Parathyroid adenoma (tissue), 2 donors: ENCODE data around the gene MUC5AC.

Source experiments
- H2AFZ ChIP-seq: fragments of 300-600 bp; sonication (generic); one replicate; pipeline ENCODE4 v1.7.0; 2017; ENCODE audit warnings: antibody characterized with exemption, mild to moderate bottlenecking
- H3K27ac ChIP-seq: fragments of 300-600 bp; sonication (generic); one replicate; pipeline ENCODE4 v1.7.0; 2017
- H3K27me3 ChIP-seq: fragments of 300-600 bp; sonication (generic); one replicate; pipeline ENCODE4 v1.7.0; 2017; ENCODE audit warnings: low read length; ENCODE audit not compliant: control insufficient read depth, insufficient read depth
- H3K36me3 ChIP-seq: fragments of 300-600 bp; sonication (generic); one replicate; pipeline ENCODE4 v1.7.0; 2017; ENCODE audit warnings: low read length; ENCODE audit not compliant: control insufficient read depth, insufficient read depth
- H3K4me1 ChIP-seq: fragments of 300-600 bp; sonication (generic); one replicate; pipeline ENCODE4 v1.7.0; 2017; ENCODE audit warnings: control low read depth
- H3K4me2 ChIP-seq: fragments of 300-600 bp; sonication (generic); one replicate; pipeline ENCODE4 v1.7.0; 2017; ENCODE audit warnings: low read length
- H3K4me3 ChIP-seq: fragments of 300-600 bp; sonication (generic); one replicate; pipeline ENCODE4 v1.7.0; 2017; ENCODE audit warnings: low read depth, low read length
- H3K79me2 ChIP-seq: fragments of 300-600 bp; sonication (generic); one replicate; pipeline ENCODE4 v1.7.0; 2017; ENCODE audit warnings: control low read depth
- H3K9ac ChIP-seq: fragments of 300-600 bp; sonication (generic); one replicate; pipeline ENCODE4 v1.7.0; 2017; ENCODE audit warnings: mild to moderate bottlenecking
- H3K9me3 ChIP-seq: fragments of 300-600 bp; sonication (generic); one replicate; pipeline ENCODE4 v1.7.0; 2017; ENCODE audit warnings: low read length; ENCODE audit not compliant: control insufficient read depth
- TF ChIP-seq, protein P1 (sequence below): fragments of 300-600 bp; sonication (generic); IDR thresholded peaks from one replicate; pipeline ENCODE4 v1.7.0; 2017; ENCODE audit warnings: antibody characterized with exemption, mild to moderate bottlenecking
- donor health status: primary hyperparathyroidism.

MUC5AC gene

GRCh38 chr11:1140642-1141490 is 16.9 kb upstream of the MUC5AC start:
- H3K4me1 ChIP-seq, result no peaks in the 10 kb centered on the region
- no peak overlapping the region for H2AFZ ChIP-seq
- no peaks in the 10 kb centered on the region for H3K27me3 ChIP-seq
- H3K4me2 ChIP-seq, result no peak overlapping the region
- H3K36me3 ChIP-seq, result no peaks in the 10 kb centered on the region
- H3K79me2 ChIP-seq, result no peaks in the 10 kb centered on the region
- no peak overlapping the region for H3K9ac ChIP-seq
- no peak overlapping the region for H3K27ac ChIP-seq
- TF ChIP-seq, protein P1, sequence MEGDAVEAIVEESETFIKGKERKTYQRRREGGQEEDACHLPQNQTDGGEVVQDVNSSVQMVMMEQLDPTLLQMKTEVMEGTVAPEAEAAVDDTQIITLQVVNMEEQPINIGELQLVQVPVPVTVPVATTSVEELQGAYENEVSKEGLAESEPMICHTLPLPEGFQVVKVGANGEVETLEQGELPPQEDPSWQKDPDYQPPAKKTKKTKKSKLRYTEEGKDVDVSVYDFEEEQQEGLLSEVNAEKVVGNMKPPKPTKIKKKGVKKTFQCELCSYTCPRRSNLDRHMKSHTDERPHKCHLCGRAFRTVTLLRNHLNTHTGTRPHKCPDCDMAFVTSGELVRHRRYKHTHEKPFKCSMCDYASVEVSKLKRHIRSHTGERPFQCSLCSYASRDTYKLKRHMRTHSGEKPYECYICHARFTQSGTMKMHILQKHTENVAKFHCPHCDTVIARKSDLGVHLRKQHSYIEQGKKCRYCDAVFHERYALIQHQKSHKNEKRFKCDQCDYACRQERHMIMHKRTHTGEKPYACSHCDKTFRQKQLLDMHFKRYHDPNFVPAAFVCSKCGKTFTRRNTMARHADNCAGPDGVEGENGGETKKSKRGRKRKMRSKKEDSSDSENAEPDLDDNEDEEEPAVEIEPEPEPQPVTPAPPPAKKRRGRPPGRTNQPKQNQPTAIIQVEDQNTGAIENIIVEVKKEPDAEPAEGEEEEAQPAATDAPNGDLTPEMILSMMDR, result no peak
- no peak overlapping the region for H3K4me3 ChIP-seq
- H3K9me3 ChIP-seq, result no peaks in the 10 kb centered on the region

GRCh38 chr11:1146365-1146764 is 11.4 kb upstream of the MUC5AC start:
- TF ChIP-seq, protein P1, result no peak
- Histone ChIP-seq H3K9me3 (no peaks in the 10 kb centered on the region), H3K27ac (no peak overlapping the region), H3K9ac (no peak overlapping the region), H3K4me3 (no peak overlapping the region), H3K36me3 (no peaks in the 10 kb centered on the region), H2AFZ (no peak overlapping the region), H3K4me2 (no peak overlapping the region), H3K79me2 (no peaks in the 10 kb centered on the region), H3K27me3 (no peaks in the 10 kb centered on the region), H3K4me1 (no peaks in the 10 kb centered on the region)

DNA sequence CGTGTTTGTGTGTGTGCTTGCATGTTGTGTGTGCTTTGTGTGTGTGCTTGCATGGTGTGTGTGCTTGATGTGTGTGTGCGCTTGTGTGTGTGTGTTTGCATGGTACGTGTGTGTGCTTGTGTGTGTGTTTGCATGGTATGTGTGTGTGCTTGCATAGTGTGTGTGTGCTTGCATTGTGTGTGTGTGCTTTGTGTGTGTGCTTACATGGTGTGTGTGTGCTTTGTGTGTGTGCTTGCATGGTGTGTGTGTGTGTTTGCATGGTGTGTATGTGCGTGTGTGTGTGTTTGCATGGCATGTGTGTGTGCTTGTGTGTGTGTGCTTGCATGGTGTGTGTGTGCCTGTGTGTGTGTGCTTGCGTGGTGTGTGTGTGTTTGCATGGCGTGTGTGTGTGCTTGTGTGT is 10.0 kb upstream of the MUC5AC start:
- H3K27ac ChIP-seq, result no peak overlapping the region
- TF ChIP-seq, protein P1, result no peak
- H3K9me3 ChIP-seq, result no peaks in the 10 kb centered on the region
- H3K27me3 ChIP-seq, result no peaks in the 10 kb centered on the region
- H2AFZ ChIP-seq, result no peak overlapping the region
- no peaks in the 10 kb centered on the region for H3K36me3 ChIP-seq
- H3K4me3 ChIP-seq, result no peak overlapping the region
- no peaks in the 10 kb centered on the region for H3K4me1 ChIP-seq
- H3K9ac ChIP-seq, result no peak overlapping the region
- H3K4me2 ChIP-seq, result no peak overlapping the region
- H3K79me2 ChIP-seq, result no peaks in the 10 kb centered on the region

- Histone ChIP-seq H3K4me3 (no peak overlapping the region), H3K36me3 (no peaks in the 10 kb centered on the region), H2AFZ (no peak overlapping the region), H3K4me2 (no peak overlapping the region), H3K27me3 (no peaks in the 10 kb centered on the region), H3K4me1 (no peaks in the 10 kb centered on the region), H3K79me2 (no peaks in the 10 kb centered on the region), H3K9ac (no peak overlapping the region), H3K9me3 (no peaks in the 10 kb centered on the region), H3K27ac (no peak overlapping the region)
- TF ChIP-seq, protein P1, result no peak
Observed at GRCh38 chr11:1148752-1149180, 9.0 kb upstream of the MUC5AC start.

DNA sequence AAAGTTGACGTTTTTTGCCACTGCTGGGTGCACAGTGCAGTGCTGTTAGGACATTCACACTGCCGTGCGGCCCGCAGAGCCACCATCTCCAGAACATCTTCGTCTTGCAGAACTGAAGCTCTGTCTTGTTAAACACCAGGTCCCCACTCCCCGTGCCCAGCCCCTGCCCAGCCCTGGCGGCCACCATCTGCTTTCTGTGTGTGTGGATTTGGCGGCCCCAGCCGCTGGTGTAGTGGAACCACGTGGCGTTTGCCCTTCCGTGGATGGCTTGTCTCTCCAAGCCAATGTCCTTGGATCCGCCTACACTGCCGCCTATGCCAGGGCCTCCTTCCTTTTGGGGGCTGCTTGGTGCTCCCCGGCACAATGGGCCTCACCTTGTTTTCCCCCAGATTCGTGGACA is 8.2 kb upstream of the MUC5AC start:
- Histone ChIP-seq H3K4me2 (no peak overlapping the region), H3K4me1 (no peaks in the 10 kb centered on the region), H3K36me3 (no peaks in the 10 kb centered on the region), H3K9ac (no peak overlapping the region), H3K9me3 (no peaks in the 10 kb centered on the region), H3K4me3 (no peak overlapping the region), H2AFZ (no peak overlapping the region), H3K27me3 (no peaks in the 10 kb centered on the region), H3K27ac (no peak overlapping the region), H3K79me2 (no peaks in the 10 kb centered on the region)
- TF ChIP-seq, protein P1, result no peak
